A549 (cell line): ENCODE measurements around the gene RNF10. TPM values are rescaled to one million over a fixed set of nuclear protein-coding genes. Genes with fewer than 3 reads are reported as not detected.

Experiments used
- ATAC-seq, 2 experiments: fragments of 200-7000 bp in 1 of 2; fragments of >200 bp in 1 of 2; cut with Nextera tagmentation in 1 of 2; cut with Tn5 transposase in 1 of 2; 3 replicates each; pipeline versions ENCODE4 v1.8.0 to v1.9.1; 2018 to 2020; ENCODE audit warnings: mild to moderate bottlenecking in 1 of 2, moderate library complexity in 1 of 2
- CTCF ChIA-PET: fragments of 300-600 bp; sonication (Branson Sonifier 250); formaldehyde crosslinking; extraction: SDS; loops from one replicate; lab custom pipeline; 2021; ENCODE audit warnings: antibody characterized with exemption, inconsistent platforms; lab: Yijun Ruan, JAX
- POLR2A ChIA-PET: fragments of 350-600 bp; formaldehyde crosslinking; extraction: SDS; loops from one replicate; lab custom pipeline; 2021; ENCODE audit warnings: antibody characterized with exemption, inconsistent platforms; lab: Yijun Ruan, JAX
- DNase-seq, 2 experiments: peaks; one replicate each; pipeline versions ENCODE4 v3.0.0 to v3.0.0-alpha.2; 2011 to 2016; ENCODE audit warnings: low read depth in 1 of 2, low spot score in 1 of 2
- FAIRE-seq: peaks from 2 replicates; lab custom pipeline; 2011; peaks lifted over from hg19 to GRCh38; lab: Jason Lieb, UNC
- H3K27ac ChIP-seq, 2 experiments: fragments of >200 bp; sonication (Bioruptor Twin); formaldehyde crosslinking; 3 replicates each; pipeline ENCODE4 v1.5.1; 2016 to 2017
- H3K4me1 ChIP-seq: fragments of >200 bp; sonication (Bioruptor Twin); formaldehyde crosslinking; 3 replicates; pipeline ENCODE4 v1.6.1; 2016
- H3K4me2 ChIP-seq: fragments of >200 bp; sonication (Bioruptor Twin); formaldehyde crosslinking; 3 replicates; pipeline ENCODE4 v1.6.1; 2016
- H3K4me3 ChIP-seq: fragments of >200 bp; sonication (Bioruptor Twin); formaldehyde crosslinking; 3 replicates; pipeline ENCODE4 v1.5.1; 2016
- H3K9me3 ChIP-seq: fragments of >200 bp; sonication (Bioruptor Twin); formaldehyde crosslinking; 3 replicates; pipeline ENCODE4 v1.6.1; 2016
- CEBPB ChIP-seq, 2 experiments: fragments of >200 bp in 1 of 2; sonication (Bioruptor Twin) in 1 of 2; formaldehyde crosslinking in 1 of 2; IDR thresholded peaks; 2 replicates each; pipeline ENCODE4 v1.6.1; 2012 to 2016
- EHF ChIP-seq: fragments of 250-450 bp; sonication (Bioruptor Pico); IDR thresholded peaks from 2 replicates; pipeline ENCODE4 v1.5.0; 2020; ENCODE audit warnings: mild to moderate bottlenecking
- EHMT2 ChIP-seq: fragments of 200-600 bp; sonication (generic); IDR thresholded peaks from 2 replicates; pipeline ENCODE4 v1.6.1; 2016; ENCODE audit warnings: antibody characterized with exemption, low read depth, mild to moderate bottlenecking, moderate library complexity
- EP300 ChIP-seq, 2 experiments: fragments of >200 bp; sonication (Bioruptor Twin); formaldehyde crosslinking; IDR thresholded peaks; 2 replicates in 1 of 2; 3 replicates in 1 of 2; pipeline ENCODE4 v1.6.1; 2016 to 2017
- FOSB ChIP-seq: fragments of 250-450 bp; sonication (Bioruptor Pico); IDR thresholded peaks from 2 replicates; pipeline ENCODE4 v1.5.0; 2020; ENCODE audit warnings: mild to moderate bottlenecking, moderate library complexity
- FOSL2 ChIP-seq, 2 experiments: fragments of 450-650 bp in 1 of 2; fragments of >200 bp in 1 of 2; sonication (Bioruptor Twin) in 1 of 2; formaldehyde crosslinking; IDR thresholded peaks; 2 replicates each; pipeline versions ENCODE4 v1.5.0 to v1.6.1; 2016 to 2020; ENCODE audit warnings: mild to moderate bottlenecking in 1 of 2, moderate library complexity in 1 of 2
- GATA3 ChIP-seq: IDR thresholded peaks from 2 replicates; pipeline ENCODE4 v1.6.1; 2012; ENCODE audit warnings: borderline replicate concordance
- HOXA7 ChIP-seq: fragments of 250-450 bp; sonication (Bioruptor Pico); IDR thresholded peaks from 2 replicates; pipeline ENCODE4 v1.5.0; 2020; ENCODE audit warnings: mild to moderate bottlenecking, moderate library complexity
- HOXB5 ChIP-seq: fragments of 250-450 bp; sonication (Bioruptor Pico); IDR thresholded peaks from 2 replicates; pipeline ENCODE4 v1.5.0; 2020; ENCODE audit warnings: mild to moderate bottlenecking, moderate library complexity
- JUNB ChIP-seq: fragments of >200 bp; sonication (Bioruptor Twin); formaldehyde crosslinking; IDR thresholded peaks from 2 replicates; pipeline ENCODE4 v1.6.1; 2016
- MAZ ChIP-seq: fragments of 150-350 bp; IDR thresholded peaks from 2 replicates; pipeline ENCODE4 v1.6.1; 2014; ENCODE audit warnings: antibody characterized with exemption, low read depth, low read length, borderline replicate concordance
- MYC ChIP-seq: IDR thresholded peaks from 2 replicates; pipeline ENCODE4 v1.6.1; 2012; ENCODE audit warnings: mild to moderate bottlenecking, inconsistent platforms, low read length, improper control_type of control experiment, borderline replicate concordance
- NR3C1 ChIP-seq: fragments of >200 bp; sonication (Bioruptor Twin); formaldehyde crosslinking; IDR thresholded peaks from 3 replicates; pipeline ENCODE4 v1.6.1; 2017
- POLR2A ChIP-seq: IDR thresholded peaks from 2 replicates; pipeline ENCODE4 v1.6.1; 2012; ENCODE audit warnings: mild to moderate bottlenecking, low read length
- SMC3 ChIP-seq: fragments of >200 bp; sonication (Bioruptor Twin); formaldehyde crosslinking; IDR thresholded peaks from 3 replicates; pipeline ENCODE4 v1.6.1; 2018; ENCODE audit warnings: inconsistent platforms
- TP53 ChIP-seq: fragments of 250-450 bp; sonication (Bioruptor Pico); IDR thresholded peaks from 2 replicates; pipeline ENCODE4 v1.5.0; 2021; ENCODE audit warnings: mild to moderate bottlenecking, moderate library complexity
- ZFP36 ChIP-seq: fragments of 450-650 bp; IDR thresholded peaks from 2 replicates; pipeline ENCODE4 v1.6.1; 2014; ENCODE audit warnings: borderline replicate concordance; ENCODE audit not compliant: partially characterized antibody
- ZSCAN20 ChIP-seq: fragments of 250-450 bp; sonication (Bioruptor Pico); IDR thresholded peaks from 2 replicates; pipeline ENCODE4 v1.8.0; 2022; ENCODE audit warnings: mild to moderate bottlenecking, moderate library complexity
- WGBS: methylation state at CpG from one replicate; pipeline ENCODE4 v1.1.6; 2017; ENCODE audit errors: missing lambda C conversion rate; 5-methylcytosine and 5-hydroxymethylcytosine counted together
- polyA plus RNA-seq, 4 experiments: library from polyadenylated mRNA; depleted of rRNA in 3 of 4; stranded (reverse); fragments of >200 nt; fragmentation: RNase III in 1 of 4; extraction: RNeasy Plus Mini Kit Qiagen cat#74134 plus additional on column Dnase treatment in 1 of 4; gene quantifications; 2 replicates in 3 of 4; 3 replicates in 1 of 4; pipeline ENCODE4 v1.2.3, GENCODE V29; 2011 to 2017
- TF ChIP-seq, protein P1 (sequence below): fragments of >200 bp; sonication (Bioruptor Twin); formaldehyde crosslinking; IDR thresholded peaks from 3 replicates; pipeline ENCODE4 v1.6.1; 2016
- TF ChIP-seq, protein P2 (sequence below): IDR thresholded peaks from 2 replicates; pipeline ENCODE4 v1.6.1; 2012

Gene RNF10
- polyA plus RNA-seq, 2 of the 4 experiments (the other 2 are of a cell fraction), result 87.0 to 118 TPM

DNA sequence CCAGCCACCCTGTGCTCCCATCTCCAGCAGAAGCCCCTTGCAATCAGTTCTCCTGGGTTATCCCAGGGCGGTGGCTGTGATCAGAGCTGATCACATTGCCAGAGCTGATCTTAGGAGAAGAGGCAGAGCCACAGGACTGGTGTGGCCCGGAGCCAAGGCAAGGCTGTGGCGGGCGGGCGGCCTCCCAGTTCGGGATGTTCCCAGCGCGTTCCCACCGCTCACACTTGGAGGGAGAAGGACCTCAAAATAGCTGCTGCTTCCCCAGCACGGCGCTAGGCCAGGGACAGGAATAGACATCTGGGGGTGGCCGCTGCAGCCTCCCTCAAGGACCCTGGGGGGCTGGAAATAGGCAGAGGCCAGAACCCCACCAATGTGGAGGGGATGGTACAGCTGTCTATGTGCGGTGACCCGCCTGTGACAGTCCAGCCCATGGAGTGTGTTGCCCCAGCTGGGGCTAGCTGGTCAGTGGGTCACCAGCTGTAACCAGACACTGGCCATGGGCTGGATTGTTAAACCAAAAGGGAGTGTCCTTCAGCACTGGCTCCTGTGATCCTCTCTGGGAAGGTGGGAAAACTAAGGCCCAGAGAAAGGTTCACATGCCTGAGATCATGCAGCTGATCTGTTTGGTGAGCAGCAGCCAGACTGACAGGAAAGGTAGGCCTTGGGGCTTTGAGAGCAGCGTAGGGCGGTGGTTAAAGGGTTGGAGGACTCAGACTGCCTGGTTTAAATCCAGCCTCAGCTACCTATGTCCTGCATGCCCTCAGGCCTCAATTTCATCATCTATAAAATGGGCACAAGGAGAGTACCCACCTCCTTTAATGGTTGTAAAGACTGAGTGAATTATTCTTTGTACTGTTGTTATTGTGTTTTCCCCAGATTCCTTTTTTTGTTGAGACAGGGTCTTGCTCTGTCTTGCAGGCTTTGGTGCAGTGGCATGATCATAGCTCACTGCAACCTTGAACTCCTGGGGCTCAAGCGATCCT, 55.1 kb downstream of the RNF10 start:
- ATAC-seq, result no peak
- no peak overlapping the region for H3K4me3 ChIP-seq
- POLR2A ChIA-PET, result no interaction called here

DNA sequence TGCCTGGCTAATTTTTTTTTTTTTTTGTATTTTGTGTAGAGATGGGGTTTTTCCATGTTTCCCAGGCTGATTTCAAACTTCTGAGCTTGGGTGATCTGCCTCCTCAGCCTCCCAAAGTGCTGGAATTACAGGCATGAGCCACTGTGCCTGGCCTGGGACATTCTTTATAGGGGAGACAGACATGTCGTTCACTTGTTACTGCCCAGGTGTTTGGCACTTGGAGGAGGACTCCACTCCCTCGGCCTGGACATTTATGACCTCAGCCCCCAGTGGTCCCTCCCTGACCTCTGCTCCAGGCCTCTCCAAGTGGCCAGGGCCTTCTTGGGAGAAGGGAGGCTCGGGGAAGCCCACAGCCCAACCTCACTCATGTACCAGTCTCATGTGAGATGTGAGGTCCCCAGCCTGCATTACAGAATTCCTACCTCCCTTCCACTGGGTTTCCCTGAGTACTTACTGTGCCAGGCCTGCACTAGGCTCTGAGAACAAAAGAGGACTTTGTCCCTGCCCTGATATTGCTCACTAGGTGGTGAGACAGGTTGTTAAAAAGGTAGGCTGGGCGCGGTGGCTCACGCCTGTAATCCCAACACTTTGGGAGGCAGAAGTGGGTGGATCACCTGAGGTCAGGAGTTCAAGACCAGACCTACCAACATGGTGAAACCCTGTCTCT, 56.7 kb downstream of the RNF10 start:
- Histone ChIP-seq H3K4me3 (no peak overlapping the region), H3K9me3 (no peaks in the 10 kb centered on the region), H3K4me2 (no peak overlapping the region), H3K27ac (no peak overlapping the region), H3K4me1 (no peaks in the 10 kb centered on the region)
- 71% methylated on average over 6 of the region's 6 CpGs for WGBS
- ATAC-seq, result no peak; a peak in 2 of 6 replicates
- DNase-seq, result no peak
- ChIA-PET CTCF (interaction anchor here (0.6 to 4.3 kb wide), 9 partner anchors 8 to 1091 kb away, joined by 3 to 25 read pairs (median 5); partner anchors contain the start of gene POP5), POLR2A (no interaction called here)
- no peak for FAIRE-seq
- TF ChIP-seq FOSL2 (IDR thresholded peaks at IDR 0.05) (no peak), FOSL2 (CRISPR knock-in tag; IDR thresholded peaks at IDR 0.05) (no peak), FOSB (CRISPR knock-in tag) (no peak), GATA3 (no peak), ZFP36 (no peak)

More for the DNA sequence above, 55.1 kb downstream of the RNF10 start:
- Histone ChIP-seq H3K9me3 (no peaks in the 10 kb centered on the region), H3K4me1 (peaks cover under 1% of the 10 kb centered on the region; the same call in 1 of the 3 replicates), H3K4me2 (no peak overlapping the region), H3K27ac (no peak overlapping the region; a peak in 1 of 6 replicates)
- DNase-seq, result no peak
- TF ChIP-seq EP300 (IDR thresholded peaks at IDR 0.05), result no peak
- no peak for TF ChIP-seq TP53 (CRISPR knock-in tag)
- TF ChIP-seq HOXB5 (CRISPR knock-in tag), result no peak
- TF ChIP-seq POLR2A, result no peak
- no peak for TF ChIP-seq MYC
- TF ChIP-seq, protein P1, sequence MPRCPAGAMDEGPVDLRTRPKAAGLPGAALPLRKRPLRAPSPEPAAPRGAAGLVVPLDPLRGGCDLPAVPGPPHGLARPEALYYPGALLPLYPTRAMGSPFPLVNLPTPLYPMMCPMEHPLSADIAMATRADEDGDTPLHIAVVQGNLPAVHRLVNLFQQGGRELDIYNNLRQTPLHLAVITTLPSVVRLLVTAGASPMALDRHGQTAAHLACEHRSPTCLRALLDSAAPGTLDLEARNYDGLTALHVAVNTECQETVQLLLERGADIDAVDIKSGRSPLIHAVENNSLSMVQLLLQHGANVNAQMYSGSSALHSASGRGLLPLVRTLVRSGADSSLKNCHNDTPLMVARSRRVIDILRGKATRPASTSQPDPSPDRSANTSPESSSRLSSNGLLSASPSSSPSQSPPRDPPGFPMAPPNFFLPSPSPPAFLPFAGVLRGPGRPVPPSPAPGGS, result no peak
- no peak for TF ChIP-seq NR3C1
- TF ChIP-seq ZSCAN20, result no peak
- no peak for TF ChIP-seq SMC3
- 91% methylated on average over 15 of the region's 17 CpGs for WGBS
- CTCF ChIA-PET, result interaction anchor here (0.8 to 4.3 kb wide), 6 partner anchors 10 to 420 kb away, joined by 3 to 25 read pairs (median 10); no protein-coding TSS in a partner anchor
- no peak for FAIRE-seq

DNA sequence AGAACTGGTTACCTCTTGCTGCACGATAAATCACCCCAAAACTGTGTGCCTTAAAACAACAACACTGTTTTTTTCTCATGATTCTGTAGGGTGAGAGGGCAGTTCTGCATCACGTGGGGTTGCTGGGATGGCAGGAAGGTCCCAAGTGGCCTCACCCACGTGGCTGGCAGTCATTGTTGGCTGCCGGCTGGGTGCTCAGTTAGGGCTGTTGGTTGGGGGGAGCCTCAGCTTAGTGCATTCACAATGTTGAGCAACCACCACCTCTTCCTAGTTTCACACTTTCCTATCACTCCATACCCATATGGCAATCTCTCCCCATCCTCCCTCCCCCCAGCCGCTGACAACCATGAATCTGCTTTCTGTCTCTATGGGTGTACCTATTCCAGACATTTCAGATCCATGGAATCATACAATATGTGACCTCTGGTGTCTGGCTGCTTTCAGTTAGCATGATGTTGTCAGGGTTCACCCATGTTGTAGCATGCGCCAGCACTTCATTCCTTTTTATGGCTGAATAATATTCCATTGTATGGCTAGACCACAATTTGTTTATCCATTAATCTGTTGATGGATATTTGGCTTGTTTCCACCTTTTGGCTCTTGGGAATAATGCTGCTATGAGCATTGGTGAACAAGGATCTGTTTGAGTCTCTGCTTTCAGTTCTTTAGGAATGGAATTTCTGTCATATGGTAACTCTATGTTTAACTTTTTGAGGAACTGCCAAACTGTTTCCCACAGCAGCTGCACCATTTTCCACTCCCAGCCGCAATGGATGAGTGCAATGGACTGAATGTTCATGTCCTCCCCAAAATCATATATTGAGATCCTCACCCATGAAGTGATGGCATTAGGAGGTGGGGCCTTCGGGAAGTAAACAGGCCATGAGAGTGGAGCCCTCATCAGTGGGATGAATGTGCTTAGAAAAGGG, 58.2 kb downstream of the RNF10 start:
- POLR2A ChIA-PET, result no interaction called here
- ATAC-seq (no peak), FAIRE-seq (no peak), DNase-seq (no peak)
- H3K4me1 ChIP-seq, result no peaks in the 10 kb centered on the region
- H3K4me2 ChIP-seq, result no peak overlapping the region
- TF ChIP-seq EHF (CRISPR knock-in tag) (no peak), EHMT2 (no peak), CEBPB (IDR thresholded peaks at IDR 0.05) (no peak), MAZ (no peak), JUNB (no peak), EP300 (IDR thresholded peaks at IDR 0.05) (no peak), HOXA7 (no peak), HOXB5 (CRISPR knock-in tag) (no peak)
- TF ChIP-seq, protein P2, sequence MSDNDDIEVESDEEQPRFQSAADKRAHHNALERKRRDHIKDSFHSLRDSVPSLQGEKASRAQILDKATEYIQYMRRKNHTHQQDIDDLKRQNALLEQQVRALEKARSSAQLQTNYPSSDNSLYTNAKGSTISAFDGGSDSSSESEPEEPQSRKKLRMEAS, result no peak
- no peak overlapping the region for H3K4me3 ChIP-seq
- no peaks in the 10 kb centered on the region for H3K9me3 ChIP-seq
- CTCF ChIA-PET, result interaction anchor here (0.9 to 2.8 kb wide), 5 partner anchors 9 to 122 kb away, joined by 3 to 20 read pairs (median 5); partner anchors contain the start of gene POP5
- no peak overlapping the region for H3K27ac ChIP-seq
- 72% methylated on average over 8 of the region's 8 CpGs for WGBS
